ENCODE results near the gene PSMA5.
"Not testable (repeated sequence)": the region's sequence is repeated elsewhere in the genome, so short reads cannot be mapped to it uniquely, and the experiment has no call there.

PSMA5 gene

DNA sequence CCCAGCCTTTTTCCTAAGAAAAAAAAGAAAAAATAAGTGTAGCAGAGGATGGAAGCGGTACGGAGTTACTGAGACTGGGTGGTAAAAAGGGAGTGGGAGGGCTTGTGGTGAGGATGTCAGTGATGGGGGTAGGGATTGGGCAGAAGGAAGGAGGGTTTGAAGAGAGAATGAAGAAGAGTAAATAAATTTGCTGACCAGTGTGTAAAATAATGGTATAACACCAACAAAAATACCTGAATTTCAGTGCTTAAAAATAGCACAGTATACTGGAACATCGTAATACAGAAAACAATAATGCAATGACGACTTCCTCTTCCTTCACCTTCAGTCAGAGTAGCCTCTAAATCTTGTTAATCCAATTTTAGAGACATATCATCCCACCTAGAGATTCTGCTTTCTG lies 21.3 kb upstream of the PSMA5 start:
- no peaks in the 10 kb centered on the region for H3K4me1 ChIP-seq (ENCODE audit: insufficient read depth, low read length)
- no peaks in the 10 kb centered on the region for H3K36me3 ChIP-seq (ENCODE audit: insufficient read depth, low read length)
- no peak overlapping the region for H3K9ac ChIP-seq (ENCODE audit: low read depth, low read length)
- no peaks in the 10 kb centered on the region; the same call in 1 of the 2 replicates for H3K9me3 ChIP-seq (ENCODE audit: control insufficient read depth, insufficient read depth, low read length)

DNA sequence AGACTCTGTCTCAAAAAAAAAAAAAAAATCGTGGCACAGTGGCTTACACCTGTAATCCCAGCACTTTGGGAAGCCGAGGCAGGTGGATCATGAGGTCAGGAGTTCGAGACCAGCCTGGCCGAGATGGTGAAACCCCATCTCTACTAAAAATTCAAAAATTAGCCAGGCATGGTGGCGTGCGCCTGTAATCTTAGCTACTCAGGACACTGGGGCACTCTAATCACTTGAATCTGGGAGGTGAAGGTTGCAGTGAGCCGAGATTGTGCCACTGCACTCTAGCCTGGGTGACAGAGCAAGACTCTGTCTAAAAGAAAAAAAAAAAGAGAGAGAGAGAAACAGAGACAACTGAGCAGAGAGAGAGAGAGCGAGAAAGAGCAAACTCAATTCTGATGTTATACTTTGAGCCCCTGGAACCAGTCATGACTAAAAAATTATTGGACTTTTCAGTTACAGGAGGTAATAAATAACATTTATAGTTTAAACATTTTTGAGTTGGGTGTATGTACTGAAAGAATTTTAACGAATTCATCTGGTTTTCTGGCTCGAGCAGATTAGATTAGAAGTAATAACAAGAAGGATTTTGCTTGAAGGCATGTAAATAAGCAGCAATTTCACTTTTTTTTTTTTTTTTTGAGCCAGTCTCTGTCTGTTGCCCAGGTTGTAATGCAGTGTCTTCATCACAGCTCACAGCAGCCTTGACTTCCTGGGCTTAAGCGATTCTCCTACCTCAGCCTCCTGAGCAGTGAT lies 19.9 kb upstream of the PSMA5 start:
- not testable (repeated sequence) for H3K36me3 ChIP-seq (ENCODE audit: insufficient read depth, low read length); H3K9ac ChIP-seq (ENCODE audit: low read depth, low read length); H3K9me3 ChIP-seq (ENCODE audit: control insufficient read depth, insufficient read depth, low read length); H3K4me1 ChIP-seq (ENCODE audit: insufficient read depth, low read length)

DNA sequence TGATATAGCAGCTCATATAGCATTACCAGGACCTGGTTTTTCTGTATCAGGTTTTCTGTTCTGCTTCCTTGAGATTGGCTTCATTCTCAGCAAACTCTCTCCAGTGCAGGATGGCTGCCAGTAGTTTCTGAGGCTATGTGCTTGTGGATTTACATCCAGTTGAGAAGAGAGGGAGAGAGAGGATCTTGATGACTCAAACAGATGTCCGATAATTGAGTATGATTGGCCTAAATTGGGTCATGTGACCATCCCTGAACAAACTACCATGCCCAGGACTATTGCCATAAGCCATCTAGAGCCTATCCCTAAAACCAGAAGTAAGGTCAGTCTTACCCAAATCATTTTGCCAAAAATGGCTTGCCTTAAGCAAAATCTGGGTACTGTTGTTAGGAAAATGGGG lies 18.1 kb upstream of the PSMA5 start:
- no peaks in the 10 kb centered on the region for H3K9me3 ChIP-seq (ENCODE audit: control insufficient read depth, insufficient read depth, low read length)
- no peaks in the 10 kb centered on the region for H3K36me3 ChIP-seq (ENCODE audit: insufficient read depth, low read length)
- no peak overlapping the region for H3K9ac ChIP-seq (ENCODE audit: low read depth, low read length)
- H3K4me1 ChIP-seq (ENCODE audit: insufficient read depth, low read length), result no peaks in the 10 kb centered on the region

DNA sequence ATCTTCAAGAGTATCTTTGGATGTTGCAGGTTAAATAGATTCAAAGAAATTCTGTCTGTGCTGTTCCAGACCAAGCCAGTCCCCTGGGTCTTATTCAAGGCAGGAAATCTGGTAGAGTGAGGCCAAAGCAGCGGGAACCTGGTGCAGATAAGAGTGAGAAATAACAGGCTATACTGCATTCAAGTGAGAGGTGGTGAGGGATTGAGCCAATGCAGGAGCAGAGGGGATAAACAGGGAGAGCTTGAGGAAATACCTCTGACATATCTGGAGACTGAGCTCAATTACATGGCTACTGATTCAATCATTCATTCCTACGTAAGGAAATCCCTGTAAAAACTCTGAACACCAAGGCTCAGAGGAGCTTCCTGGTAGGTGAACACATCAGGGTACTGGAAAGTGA lies 17.2 kb upstream of the PSMA5 start:
- Histone ChIP-seq H3K4me1 (ENCODE audit: insufficient read depth, low read length) (no peaks in the 10 kb centered on the region; the same call in none of the 2 replicates), H3K36me3 (ENCODE audit: insufficient read depth, low read length) (no peaks in the 10 kb centered on the region), H3K9me3 (ENCODE audit: control insufficient read depth, insufficient read depth, low read length) (no peaks in the 10 kb centered on the region), H3K9ac (ENCODE audit: low read depth, low read length) (no peak overlapping the region)

DNA sequence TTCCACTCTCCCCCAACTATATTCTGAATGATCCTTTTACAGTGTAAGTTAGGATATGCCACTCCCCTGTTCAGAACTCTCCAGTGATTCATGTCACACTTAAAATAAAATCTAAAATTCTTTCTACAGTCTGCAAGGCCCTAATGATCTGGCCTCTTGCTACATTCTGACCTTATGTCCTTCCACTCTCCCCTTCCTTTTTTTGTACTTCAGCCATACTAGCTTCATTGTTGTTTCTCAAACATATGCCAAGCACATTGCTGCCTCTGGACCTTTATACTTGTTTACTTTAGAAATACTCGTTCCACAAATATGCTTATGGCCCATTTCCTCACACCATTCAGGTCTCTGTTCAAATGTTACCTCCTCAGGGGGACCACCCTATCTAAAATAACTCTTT lies 14.8 kb upstream of the PSMA5 start:
- H3K9ac ChIP-seq (ENCODE audit: low read depth, low read length), result no peak overlapping the region
- H3K36me3 ChIP-seq (ENCODE audit: insufficient read depth, low read length), result no peaks in the 10 kb centered on the region
- H3K9me3 ChIP-seq (ENCODE audit: control insufficient read depth, insufficient read depth, low read length), result no peaks in the 10 kb centered on the region
- no peaks in the 10 kb centered on the region; the same call in none of the 2 replicates for H3K4me1 ChIP-seq (ENCODE audit: insufficient read depth, low read length)

DNA sequence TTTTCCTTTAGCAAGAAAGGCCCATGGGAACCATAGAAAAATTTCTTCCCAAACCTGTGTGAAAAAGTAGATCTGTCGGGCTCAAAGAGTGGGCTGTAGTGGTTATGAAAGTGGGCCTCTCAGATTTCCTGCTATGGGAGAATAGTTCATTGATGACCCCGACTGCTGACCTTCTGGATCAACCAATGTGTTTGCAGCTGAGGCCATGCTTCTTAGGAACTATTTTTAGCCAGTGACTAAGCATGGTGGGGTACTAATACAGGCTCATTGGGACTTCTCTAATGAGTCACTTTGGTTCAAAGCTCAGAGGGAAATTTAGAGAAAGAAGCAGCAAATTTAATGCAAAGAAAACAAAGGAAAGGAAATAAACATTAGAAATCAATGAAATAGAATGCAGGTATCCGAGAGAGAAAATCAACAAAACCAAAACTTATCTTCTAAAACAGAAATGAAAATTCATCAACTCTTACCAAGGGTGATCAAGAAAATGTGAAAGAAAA lies 12.6 kb upstream of the PSMA5 start:
- Histone ChIP-seq H3K4me1 (ENCODE audit: insufficient read depth, low read length) (no peaks in the 10 kb centered on the region; the same call in none of the 2 replicates), H3K9me3 (ENCODE audit: control insufficient read depth, insufficient read depth, low read length) (no peaks in the 10 kb centered on the region; the same call in 1 of the 2 replicates)

DNA sequence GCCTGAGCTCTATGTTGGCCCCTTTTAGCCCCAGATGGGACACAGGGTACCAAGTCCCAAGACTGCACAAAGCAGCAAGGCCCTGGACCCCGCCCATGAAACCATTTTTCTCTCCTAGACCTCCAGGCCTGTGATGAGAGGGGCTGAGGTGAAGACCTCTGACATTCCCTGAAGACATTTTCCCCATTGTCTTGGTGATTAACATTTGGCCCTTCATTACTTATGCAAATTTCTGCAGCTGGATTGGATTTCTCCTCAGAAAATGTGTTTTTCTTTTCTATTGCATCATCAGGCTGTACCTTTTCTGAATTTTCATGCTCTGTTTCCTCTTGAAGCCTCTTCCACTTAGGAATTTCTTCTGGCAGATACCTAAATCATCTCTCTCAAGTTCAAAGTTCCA lies 8.2 kb upstream of the PSMA5 start:
- Histone ChIP-seq H3K4me1 (ENCODE audit: insufficient read depth, low read length) (no peaks in the 10 kb centered on the region; the same call in none of the 2 replicates), H3K9me3 (ENCODE audit: control insufficient read depth, insufficient read depth, low read length) (no peaks in the 10 kb centered on the region; the same call in 1 of the 2 replicates), H3K36me3 (ENCODE audit: insufficient read depth, low read length) (no peaks in the 10 kb centered on the region), H3K9ac (ENCODE audit: low read depth, low read length) (no peak overlapping the region)

More for the DNA sequence above, 12.6 kb upstream of the PSMA5 start:
- Histone ChIP-seq H3K9ac (ENCODE audit: low read depth, low read length) (no peak overlapping the region), H3K36me3 (ENCODE audit: insufficient read depth, low read length) (no peaks in the 10 kb centered on the region)

DNA sequence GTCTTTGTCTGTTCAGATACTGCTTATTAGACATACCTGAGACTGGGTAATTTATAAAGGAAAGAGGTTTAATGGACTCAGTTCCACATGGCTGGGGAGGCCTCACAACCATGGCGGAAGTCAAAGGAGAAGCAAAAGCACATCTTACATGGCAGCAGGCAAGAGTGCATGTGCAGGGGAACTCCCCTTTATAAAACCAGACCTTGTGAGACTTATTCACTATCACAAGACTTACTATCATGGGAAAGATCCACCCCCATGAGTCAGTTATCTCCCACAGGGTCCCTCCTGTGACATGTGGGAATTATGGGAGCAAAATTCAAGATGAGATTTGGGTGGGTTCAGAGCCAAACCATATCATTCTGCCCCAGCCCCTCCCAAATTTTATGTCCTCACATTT lies 7.1 kb upstream of the PSMA5 start:
- H3K36me3 ChIP-seq (ENCODE audit: insufficient read depth, low read length), result no peaks in the 10 kb centered on the region
- no peaks in the 10 kb centered on the region for H3K4me1 ChIP-seq (ENCODE audit: insufficient read depth, low read length)
- H3K9ac ChIP-seq (ENCODE audit: low read depth, low read length), result no peak overlapping the region
- H3K9me3 ChIP-seq (ENCODE audit: control insufficient read depth, insufficient read depth, low read length), result no peaks in the 10 kb centered on the region; the same call in 1 of the 2 replicates

DNA sequence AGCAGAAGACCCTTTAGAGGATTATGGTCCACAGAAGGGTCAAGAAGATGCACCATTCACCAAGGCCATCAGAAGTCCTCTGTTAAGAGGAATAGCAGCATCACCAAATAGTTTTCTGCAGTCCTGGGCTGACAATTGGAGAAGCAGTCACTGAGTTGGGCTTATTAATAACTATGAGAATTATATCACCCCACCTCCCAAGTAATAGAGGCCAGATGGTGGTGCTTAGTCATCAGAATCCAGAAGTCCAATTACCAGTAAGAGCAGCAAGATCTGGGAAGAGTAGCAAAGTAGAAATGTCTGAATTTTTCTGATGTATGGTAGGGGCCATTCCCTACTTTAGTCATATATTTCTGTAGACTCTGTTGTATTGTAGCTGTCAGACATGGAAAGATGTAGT lies 6.1 kb upstream of the PSMA5 start:
- H3K9me3 ChIP-seq (ENCODE audit: control insufficient read depth, insufficient read depth, low read length), result no peaks in the 10 kb centered on the region; the same call in 1 of the 2 replicates
- no peak overlapping the region for H3K9ac ChIP-seq (ENCODE audit: low read depth, low read length)
- no peaks in the 10 kb centered on the region for H3K36me3 ChIP-seq (ENCODE audit: insufficient read depth, low read length)
- no peaks in the 10 kb centered on the region for H3K4me1 ChIP-seq (ENCODE audit: insufficient read depth, low read length)

DNA sequence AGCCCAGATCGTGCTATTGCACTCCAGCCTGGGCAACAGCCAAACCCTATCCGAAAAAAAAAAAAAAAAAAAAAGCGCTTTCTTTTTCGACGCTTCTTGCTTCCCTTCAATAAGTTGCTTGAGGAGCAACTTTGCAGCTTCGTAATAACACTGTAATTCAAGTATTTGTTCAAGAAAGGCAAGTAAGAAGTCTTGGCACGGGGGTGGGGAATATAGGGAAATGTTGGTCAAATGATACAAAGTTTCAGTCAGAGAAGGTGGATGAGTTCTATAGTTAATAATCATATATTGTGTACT lies 871 bp upstream of the PSMA5 start:
- Histone ChIP-seq H3K9me3 (ENCODE audit: control insufficient read depth, insufficient read depth, low read length) (no peaks in the 10 kb centered on the region; the same call in 1 of the 2 replicates), H3K4me1 (ENCODE audit: insufficient read depth, low read length) (no peaks in the 10 kb centered on the region; the same call in 1 of the 2 replicates), H3K9ac (ENCODE audit: low read depth, low read length) (peak overlapping the region; percentile 95), H3K36me3 (ENCODE audit: insufficient read depth, low read length) (no peaks in the 10 kb centered on the region)

DNA sequence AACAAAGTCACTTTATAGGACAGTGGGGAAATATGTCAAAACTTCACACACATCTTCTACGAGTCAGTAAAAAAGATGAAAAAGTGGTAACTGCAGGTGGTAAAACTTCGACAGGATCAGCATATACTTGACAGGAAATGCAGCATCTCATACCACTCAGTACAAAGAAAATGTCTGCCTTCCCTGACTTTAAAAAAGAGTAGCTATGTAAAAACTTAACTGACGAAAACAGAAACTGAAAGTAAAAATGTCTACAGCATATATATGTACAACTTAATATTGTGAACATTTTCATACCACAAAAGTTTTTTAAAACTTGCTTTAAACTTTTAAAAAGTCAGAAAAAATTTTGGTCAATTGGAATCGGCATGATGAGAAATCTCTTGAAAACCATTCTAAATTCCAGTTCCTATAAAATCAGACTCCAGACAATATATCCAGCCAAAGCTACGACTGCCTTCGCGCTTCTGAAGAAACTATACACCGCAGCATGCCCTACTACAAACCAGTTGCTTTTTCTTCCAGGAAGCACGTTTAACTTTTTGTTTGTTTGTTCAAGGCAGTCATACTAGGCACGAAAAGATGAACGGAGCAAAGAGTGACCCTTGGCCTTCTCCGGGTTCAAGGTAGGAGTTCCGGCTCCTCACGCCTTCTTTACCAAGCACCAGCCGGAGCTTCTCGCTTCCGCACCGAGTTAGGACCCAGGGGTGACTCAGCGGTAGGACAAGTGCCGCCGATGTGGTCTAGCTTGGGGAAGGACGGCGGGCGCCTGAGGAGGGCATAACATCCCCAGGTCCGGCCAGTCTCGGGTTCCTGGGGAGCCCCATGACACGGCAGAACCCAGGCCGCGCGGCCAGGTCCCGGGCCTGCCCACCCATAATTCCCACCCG lies 612 bp downstream of the PSMA5 start:
- Histone ChIP-seq H3K36me3 (ENCODE audit: insufficient read depth, low read length) (peaks cover 3% of the 10 kb centered on the region; the same call in 1 of the 2 replicates), H3K9me3 (ENCODE audit: control insufficient read depth, insufficient read depth, low read length) (no peaks in the 10 kb centered on the region), H3K9ac (ENCODE audit: low read depth, low read length) (peak overlapping the region; percentile 95), H3K4me1 (ENCODE audit: insufficient read depth, low read length) (no peaks in the 10 kb centered on the region; the same call in 1 of the 2 replicates)

DNA sequence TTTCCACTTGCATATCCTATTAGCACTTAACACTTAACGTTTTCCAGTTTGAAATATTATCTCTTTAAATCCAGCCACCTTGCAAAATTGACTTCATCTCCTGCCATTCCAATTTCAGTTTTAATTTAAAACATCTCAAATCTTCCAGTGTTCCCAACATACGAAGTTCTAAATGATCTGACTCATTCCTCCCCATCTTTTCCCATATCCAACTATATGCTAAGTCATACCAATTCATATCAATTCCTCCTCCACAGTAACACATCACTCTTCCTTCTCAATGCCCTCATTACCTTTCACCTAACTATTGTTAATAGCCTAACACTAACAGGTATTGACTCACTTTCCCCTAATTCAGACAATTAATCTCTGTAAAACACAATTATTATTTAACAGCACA lies 2.8 kb downstream of the PSMA5 start:
- Histone ChIP-seq H3K9me3 (ENCODE audit: control insufficient read depth, insufficient read depth, low read length) (no peaks in the 10 kb centered on the region), H3K36me3 (ENCODE audit: insufficient read depth, low read length) (peaks cover 8% of the 10 kb centered on the region), H3K9ac (ENCODE audit: low read depth, low read length) (no peak overlapping the region), H3K4me1 (ENCODE audit: insufficient read depth, low read length) (no peaks in the 10 kb centered on the region; the same call in 1 of the 2 replicates)

DNA sequence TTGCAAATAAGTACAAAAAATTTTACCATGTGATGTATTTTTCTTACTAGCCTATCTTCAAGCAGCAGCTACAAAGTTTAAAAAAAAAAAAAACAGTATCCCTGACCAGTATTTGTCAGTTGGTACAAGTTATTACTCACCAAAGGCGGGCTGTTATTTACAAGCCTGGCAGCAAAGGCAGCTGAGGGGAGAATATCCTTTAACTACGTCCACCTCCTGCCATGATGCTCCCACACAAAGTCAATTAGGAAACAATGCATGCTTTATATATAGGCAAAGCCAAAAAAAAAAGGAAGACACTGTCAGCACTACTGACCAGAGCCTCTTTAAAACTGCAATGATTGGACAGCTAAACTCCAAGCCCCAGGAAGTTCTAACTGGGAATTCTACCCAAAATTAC lies 13.7 kb downstream of the PSMA5 start:
- Histone ChIP-seq H3K4me1 (ENCODE audit: insufficient read depth, low read length) (no peaks in the 10 kb centered on the region), H3K9ac (ENCODE audit: low read depth, low read length) (no peak overlapping the region), H3K9me3 (ENCODE audit: control insufficient read depth, insufficient read depth, low read length) (no peaks in the 10 kb centered on the region), H3K36me3 (ENCODE audit: insufficient read depth, low read length) (peaks cover 45% of the 10 kb centered on the region)

DNA sequence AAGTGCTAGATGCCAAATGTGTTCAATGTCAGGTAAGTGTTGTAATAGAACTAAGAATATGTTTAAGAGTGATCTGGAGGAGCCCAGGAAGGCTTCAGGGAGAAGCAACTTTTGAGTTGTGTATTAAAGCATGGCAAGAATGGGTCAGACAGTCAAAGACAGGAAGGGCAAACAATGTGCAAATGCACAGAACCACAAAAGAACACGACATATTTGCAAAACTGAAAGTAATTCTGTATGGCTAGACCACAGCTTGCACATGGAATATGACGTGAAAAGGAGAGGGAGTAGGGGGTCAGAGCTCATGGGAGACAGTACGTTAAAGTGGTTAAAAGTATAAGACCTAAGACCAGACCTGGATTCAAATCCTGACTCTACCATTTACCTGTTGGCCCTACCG lies 21.4 kb downstream of the PSMA5 start:
- peaks cover 9% of the 10 kb centered on the region for H3K36me3 ChIP-seq (ENCODE audit: insufficient read depth, low read length)
- no peaks in the 10 kb centered on the region for H3K4me1 ChIP-seq (ENCODE audit: insufficient read depth, low read length)
- no peak overlapping the region for H3K9ac ChIP-seq (ENCODE audit: low read depth, low read length)
- no peaks in the 10 kb centered on the region for H3K9me3 ChIP-seq (ENCODE audit: control insufficient read depth, insufficient read depth, low read length)

All from ES-I3 (cell line).